HFFc6 (cell line): ENCODE results near the gene EPRS1. TPM values are rescaled to one million over a fixed set of nuclear protein-coding genes. Genes with fewer than 3 reads are reported as not detected.

Source experiments
- DNase-seq: peaks from one replicate; pipeline ENCODE4 v3.0.0-alpha.2; 2018
- H3K27ac Mint-ChIP-seq: 2 replicates; pipeline ENCODE4 v1.8.0; 2020; ENCODE audit warnings: mild to moderate bottlenecking, mixed read lengths
- H3K27me3 Mint-ChIP-seq: 2 replicates; pipeline ENCODE4 v1.8.0; 2021; ENCODE audit warnings: mild to moderate bottlenecking, moderate library complexity, mixed read lengths; ENCODE audit not compliant: insufficient read depth
- H3K36me3 Mint-ChIP-seq: 2 replicates; pipeline ENCODE4 v1.8.0; 2021; ENCODE audit warnings: low read depth, mixed read lengths
- H3K4me1 Mint-ChIP-seq: 2 replicates; pipeline ENCODE4 v1.8.0; 2020; ENCODE audit warnings: low read depth, mixed read lengths
- H3K4me3 Mint-ChIP-seq: 2 replicates; pipeline ENCODE4 v1.8.0; 2020; ENCODE audit warnings: mild to moderate bottlenecking, moderate library complexity, mixed read lengths
- H3K9me3 Mint-ChIP-seq: 2 replicates; pipeline ENCODE4 v1.8.0; 2020; ENCODE audit warnings: mild to moderate bottlenecking, mixed read lengths
- CTCF ChIP-seq: fragments of 200-600 bp; sonication (generic); IDR thresholded peaks from 2 replicates; pipeline ENCODE4 v1.5.0; 2021; ENCODE audit warnings: antibody characterized with exemption, mild to moderate bottlenecking
- total RNA-seq, 6 experiments: library from RNA; stranded (reverse); fragmentation: NEBNext Ultra II Directional; extraction: Animal tissue kit (Norgen Biotek cat#: 25700); gene quantifications; 2 replicates in 1 of 6; 3 replicates in 5 of 6; pipeline ENCODE4 v1.2.3, GENCODE V29; 2021

EPRS1 gene
- total RNA-seq, 6 experiments from 2014 or later: 153 to 177 (median 167) TPM

GRCh38 chr1:220031287-220031686 lies 15.0 kb downstream of the EPRS1 start:
- H3K27me3 Mint-ChIP-seq: no peaks in the 10 kb centered on the region
- H3K9me3 Mint-ChIP-seq: no peaks in the 10 kb centered on the region
- TF ChIP-seq CTCF: no peak
- no peak overlapping the region for H3K4me3 Mint-ChIP-seq
- peaks cover 23% of the 10 kb centered on the region for H3K36me3 Mint-ChIP-seq
- H3K4me1 Mint-ChIP-seq: no peaks in the 10 kb centered on the region
- DNase-seq: no peak
- H3K27ac Mint-ChIP-seq: no peak overlapping the region

- Mint-ChIP-seq H3K27me3 (no peaks in the 10 kb centered on the region), H3K9me3 (no peaks in the 10 kb centered on the region), H3K36me3 (peaks cover 40% of the 10 kb centered on the region), H3K27ac (no peak overlapping the region), H3K4me3 (no peak overlapping the region), H3K4me1 (no peaks in the 10 kb centered on the region)
- DNase-seq: no peak
- no peak for TF ChIP-seq CTCF
Measured at GRCh38 chr1:220028346-220028895, 17.9 kb downstream of the EPRS1 start.

- no peaks in the 10 kb centered on the region for H3K27me3 Mint-ChIP-seq
- no peak for DNase-seq
- peaks cover 6% of the 10 kb centered on the region for H3K4me1 Mint-ChIP-seq
- TF ChIP-seq CTCF: no peak
- no peaks in the 10 kb centered on the region for H3K9me3 Mint-ChIP-seq
- H3K36me3 Mint-ChIP-seq: peaks cover 21% of the 10 kb centered on the region
- no peak overlapping the region for H3K27ac Mint-ChIP-seq
- H3K4me3 Mint-ChIP-seq: no peak overlapping the region
Measured at GRCh38 chr1:220019071-220019470, 27.2 kb downstream of the EPRS1 start.

GRCh38 chr1:220013497-220013896 lies 32.8 kb downstream of the EPRS1 start:
- Mint-ChIP-seq H3K27ac (peak overlapping the region; percentile 22), H3K9me3 (no peaks in the 10 kb centered on the region), H3K36me3 (peaks cover 20% of the 10 kb centered on the region), H3K4me1 (peaks cover 33% of the 10 kb centered on the region), H3K27me3 (no peaks in the 10 kb centered on the region), H3K4me3 (no peak overlapping the region)
- TF ChIP-seq CTCF: no peak
- peak; percentile 6 for DNase-seq

GRCh38 chr1:220012259-220012658 lies 34.0 kb downstream of the EPRS1 start:
- Mint-ChIP-seq H3K4me1 (peaks cover 39% of the 10 kb centered on the region), H3K9me3 (no peaks in the 10 kb centered on the region), H3K27ac (peak overlapping the region; percentile 31; the same call in 1 of the 2 replicates), H3K27me3 (no peaks in the 10 kb centered on the region), H3K36me3 (peaks cover 21% of the 10 kb centered on the region), H3K4me3 (no peak overlapping the region)
- no peak for DNase-seq
- peak; percentile 41; the same call in 1 of the 2 replicates for TF ChIP-seq CTCF
